HG03521 (cell line): ENCODE data around the gene PGAP6.
"Not testable (repeated sequence)": the region's sequence is repeated elsewhere in the genome, so short reads cannot be mapped to it uniquely, and the experiment has no call there.

ENCODE experiments used
- ATAC-seq: cut with Tn5 transposase; IDR thresholded peaks from one replicate; pipeline ENCODE4 v1.9.1; 2021; ENCODE audit warnings: mild to moderate bottlenecking, moderate library complexity; ENCODE audit not compliant: unreplicated experiment

PGAP6 gene

GRCh38 chr16:331181-331814 lies 50.5 kb downstream of the PGAP6 start:
- not testable (repeated sequence) for ATAC-seq

GRCh38 chr16:330741-331140 lies 51.0 kb downstream of the PGAP6 start:
- no peak for ATAC-seq

GRCh38 chr16:325375-326145 lies 56.2 kb downstream of the PGAP6 start:
- ATAC-seq = no peak

GRCh38 chr16:324451-325334 lies 57.1 kb downstream of the PGAP6 start:
- no peak for ATAC-seq

- no peak for ATAC-seq
Observed at GRCh38 chr16:324201-324450, 57.7 kb downstream of the PGAP6 start.

GRCh38 chr16:322476-323143 lies 59.2 kb downstream of the PGAP6 start:
- ATAC-seq = no peak

GRCh38 chr16:321532-321931 lies 60.2 kb downstream of the PGAP6 start:
- ATAC-seq = no peak
